GM12892 (cell line): ENCODE measurements around the gene RMND1.

Source experiments
- POLR2A ChIP-seq: IDR thresholded peaks from 2 replicates; pipeline ENCODE4 v1.6.1; 2011; ENCODE audit warnings: low read depth, low read length, control low read depth
- POLR2AphosphoS5 ChIP-seq: IDR thresholded peaks from 2 replicates; pipeline ENCODE4 v1.6.1; 2011; ENCODE audit warnings: low read depth, low read length, control low read depth

GRCh38 chr6:151403919-151404308, 48.0 kb downstream of the RMND1 start:
- TF ChIP-seq POLR2AphosphoS5 (no peak), POLR2A (no peak)
